ENCODE measurements around the gene ENOX1.

ENOX1 gene

GRCh38 chr13:43305416-43305815 is 481.4 kb downstream of the ENOX1 start:
- H3K36me3 ChIP-seq (ENCODE audit: insufficient read depth, low read length): no peaks in the 10 kb centered on the region
- H3K4me1 ChIP-seq (ENCODE audit: control insufficient read depth, insufficient read depth, low read length, unreplicated experiment): peaks cover 13% of the 10 kb centered on the region

GRCh38 chr13:43304945-43305344 is 481.8 kb downstream of the ENOX1 start:
- H3K4me1 ChIP-seq (ENCODE audit: control insufficient read depth, insufficient read depth, low read length, unreplicated experiment): peaks cover 13% of the 10 kb centered on the region
- H2AFZ ChIP-seq (ENCODE audit: low read length, unreplicated experiment): no peak overlapping the region
- H3K4me3 ChIP-seq (ENCODE audit: low read depth, low read length): no peak overlapping the region
- H3K27ac ChIP-seq (ENCODE audit: low read depth, low read length): no peak overlapping the region
- no peaks in the 10 kb centered on the region for H3K79me2 ChIP-seq (ENCODE audit: control insufficient read depth, insufficient read depth, low read length, unreplicated experiment)
- H3K27me3 ChIP-seq (ENCODE audit: insufficient read depth, low read length): no peaks in the 10 kb centered on the region
- H3K36me3 ChIP-seq (ENCODE audit: insufficient read depth, low read length): no peaks in the 10 kb centered on the region

More at GRCh38 chr13:43305416-43305815, 481.4 kb downstream of the ENOX1 start:
- H3K4me3 ChIP-seq (ENCODE audit: low read depth, low read length): no peak overlapping the region
- H3K27ac ChIP-seq (ENCODE audit: low read depth, low read length): no peak overlapping the region
- no peak overlapping the region for H2AFZ ChIP-seq (ENCODE audit: low read length, unreplicated experiment)
- H3K27me3 ChIP-seq (ENCODE audit: insufficient read depth, low read length): no peaks in the 10 kb centered on the region
- no peaks in the 10 kb centered on the region for H3K79me2 ChIP-seq (ENCODE audit: control insufficient read depth, insufficient read depth, low read length, unreplicated experiment)

DNA sequence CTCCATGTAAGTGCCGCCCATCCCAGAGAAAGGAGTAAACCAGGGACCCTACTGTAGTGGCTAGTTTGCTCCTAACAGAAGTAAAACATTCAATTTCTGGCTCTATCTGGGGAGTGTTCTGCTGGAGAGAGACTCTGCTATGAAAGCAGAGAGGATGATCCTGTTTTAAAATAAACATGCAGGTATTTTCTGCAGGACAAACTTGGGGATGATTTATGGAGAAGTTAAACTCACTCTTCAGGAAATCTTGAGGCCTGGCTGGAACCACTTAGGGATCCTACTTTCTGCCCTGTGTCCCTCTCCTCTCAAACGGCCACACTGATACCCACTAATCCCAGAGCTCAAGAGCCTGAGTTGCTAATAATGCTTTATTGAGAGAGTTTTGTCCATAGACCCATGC is 482.3 kb downstream of the ENOX1 start:
- H3K27ac ChIP-seq (ENCODE audit: low read depth, low read length): no peak overlapping the region
- H3K4me1 ChIP-seq (ENCODE audit: control insufficient read depth, insufficient read depth, low read length, unreplicated experiment): peaks cover 13% of the 10 kb centered on the region
- no peak overlapping the region for H3K4me3 ChIP-seq (ENCODE audit: low read depth, low read length)

GRCh38 chr13:43303033-43303729 is 483.6 kb downstream of the ENOX1 start:
- Histone ChIP-seq H3K4me1 (ENCODE audit: control insufficient read depth, insufficient read depth, low read length, unreplicated experiment) (peaks cover 11% of the 10 kb centered on the region), H3K4me3 (ENCODE audit: low read depth, low read length) (no peak overlapping the region), H3K79me2 (ENCODE audit: control insufficient read depth, insufficient read depth, low read length, unreplicated experiment) (no peaks in the 10 kb centered on the region), H3K27ac (ENCODE audit: low read depth, low read length) (no peak overlapping the region), H2AFZ (ENCODE audit: low read length, unreplicated experiment) (peak overlapping the region; percentile 81), H3K27me3 (ENCODE audit: insufficient read depth, low read length) (no peaks in the 10 kb centered on the region), H3K36me3 (ENCODE audit: insufficient read depth, low read length) (no peaks in the 10 kb centered on the region)

More for the DNA sequence above, 482.3 kb downstream of the ENOX1 start:
- no peaks in the 10 kb centered on the region for H3K27me3 ChIP-seq (ENCODE audit: insufficient read depth, low read length)
- no peaks in the 10 kb centered on the region for H3K36me3 ChIP-seq (ENCODE audit: insufficient read depth, low read length)
- no peak overlapping the region for H2AFZ ChIP-seq (ENCODE audit: low read length, unreplicated experiment)
- H3K79me2 ChIP-seq (ENCODE audit: control insufficient read depth, insufficient read depth, low read length, unreplicated experiment): no peaks in the 10 kb centered on the region

DNA sequence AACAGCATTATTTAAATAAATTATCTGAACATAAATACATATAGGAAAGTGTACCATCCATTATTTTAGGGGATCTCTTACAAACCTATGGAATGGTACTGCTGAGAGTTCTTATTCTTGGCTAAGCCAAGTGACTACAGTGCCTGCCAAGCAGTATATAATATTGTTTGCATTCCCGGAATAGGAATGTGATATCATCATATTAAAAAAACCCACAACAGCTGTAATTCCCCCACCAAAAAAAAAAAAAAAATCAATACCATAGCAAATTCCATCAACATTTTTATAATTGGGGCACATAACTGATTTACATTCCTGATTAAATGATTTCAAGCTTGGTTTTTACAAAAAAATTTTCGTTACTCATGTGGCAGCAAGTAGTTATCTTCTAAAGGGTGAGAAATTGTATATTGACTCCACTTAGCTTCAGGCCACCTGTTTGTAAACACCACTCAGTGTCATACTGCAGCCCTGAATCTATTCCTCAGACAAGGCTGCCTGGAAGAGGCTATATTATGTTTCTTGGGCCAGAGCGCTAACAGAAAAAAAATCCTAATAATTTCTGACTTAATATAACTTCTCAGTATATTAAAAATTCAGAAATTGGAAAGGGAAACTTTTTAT is 485.3 kb downstream of the ENOX1 start:
- Histone ChIP-seq H3K4me3 (ENCODE audit: low read depth, low read length) (no peak overlapping the region), H2AFZ (ENCODE audit: low read length, unreplicated experiment) (no peak overlapping the region), H3K27ac (ENCODE audit: low read depth, low read length) (no peak overlapping the region), H3K27me3 (ENCODE audit: insufficient read depth, low read length) (no peaks in the 10 kb centered on the region), H3K79me2 (ENCODE audit: control insufficient read depth, insufficient read depth, low read length, unreplicated experiment) (no peaks in the 10 kb centered on the region), H3K36me3 (ENCODE audit: insufficient read depth, low read length) (no peaks in the 10 kb centered on the region), H3K4me1 (ENCODE audit: control insufficient read depth, insufficient read depth, low read length, unreplicated experiment) (peaks cover 8% of the 10 kb centered on the region)

- Histone ChIP-seq H3K27ac (ENCODE audit: low read depth, low read length) (no peak overlapping the region), H3K27me3 (ENCODE audit: insufficient read depth, low read length) (no peaks in the 10 kb centered on the region), H3K79me2 (ENCODE audit: control insufficient read depth, insufficient read depth, low read length, unreplicated experiment) (no peaks in the 10 kb centered on the region), H3K36me3 (ENCODE audit: insufficient read depth, low read length) (no peaks in the 10 kb centered on the region), H2AFZ (ENCODE audit: low read length, unreplicated experiment) (no peak overlapping the region), H3K4me3 (ENCODE audit: low read depth, low read length) (no peak overlapping the region), H3K4me1 (ENCODE audit: control insufficient read depth, insufficient read depth, low read length, unreplicated experiment) (peaks cover 8% of the 10 kb centered on the region)
Observed at GRCh38 chr13:43300865-43301264, 485.9 kb downstream of the ENOX1 start.

DNA sequence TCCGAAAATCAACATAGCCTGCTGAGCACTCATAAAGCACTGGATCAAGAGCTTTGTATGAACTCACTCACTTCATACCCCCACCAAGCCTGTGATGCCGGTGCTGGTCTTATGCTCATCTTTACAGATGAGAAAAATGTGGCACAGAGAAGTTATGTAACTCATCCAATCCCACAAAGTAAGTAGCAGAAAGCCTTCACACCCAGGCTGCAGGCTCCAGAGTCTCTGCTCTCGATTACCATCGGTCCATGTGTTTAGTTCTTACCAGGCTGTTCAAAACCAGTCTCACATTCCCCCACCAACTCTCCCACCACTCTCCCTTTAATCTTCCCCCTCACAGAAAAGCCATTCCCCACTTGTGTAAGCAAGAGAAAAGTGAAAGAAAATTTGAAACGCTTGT is 487.4 kb downstream of the ENOX1 start:
- Histone ChIP-seq H3K4me3 (ENCODE audit: low read depth, low read length) (no peak overlapping the region), H3K27me3 (ENCODE audit: insufficient read depth, low read length) (no peaks in the 10 kb centered on the region), H3K27ac (ENCODE audit: low read depth, low read length) (no peak overlapping the region), H2AFZ (ENCODE audit: low read length, unreplicated experiment) (no peak overlapping the region), H3K36me3 (ENCODE audit: insufficient read depth, low read length) (no peaks in the 10 kb centered on the region), H3K79me2 (ENCODE audit: control insufficient read depth, insufficient read depth, low read length, unreplicated experiment) (no peaks in the 10 kb centered on the region), H3K4me1 (ENCODE audit: control insufficient read depth, insufficient read depth, low read length, unreplicated experiment) (peaks cover 8% of the 10 kb centered on the region)

DNA sequence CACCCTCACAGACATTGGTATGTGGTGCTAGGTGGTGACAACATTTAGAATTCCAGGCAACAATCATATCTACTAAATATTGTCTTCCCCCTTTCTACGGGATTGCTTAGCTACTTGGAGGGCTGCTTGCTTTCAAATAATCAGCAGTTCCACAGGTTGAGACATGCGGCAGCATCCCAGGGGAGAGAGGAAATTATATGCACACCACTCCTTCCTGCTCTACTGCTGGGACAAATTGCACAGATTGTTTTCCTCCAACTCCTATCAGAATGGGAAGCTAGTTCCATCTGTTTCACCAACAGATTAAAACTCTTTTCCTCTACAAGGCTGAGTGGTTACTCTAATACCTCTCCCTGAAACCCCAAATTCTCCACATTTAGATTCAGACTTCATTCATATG is 488.0 kb downstream of the ENOX1 start:
- Histone ChIP-seq H3K27ac (ENCODE audit: low read depth, low read length) (no peak overlapping the region), H2AFZ (ENCODE audit: low read length, unreplicated experiment) (no peak overlapping the region), H3K36me3 (ENCODE audit: insufficient read depth, low read length) (no peaks in the 10 kb centered on the region), H3K4me1 (ENCODE audit: control insufficient read depth, insufficient read depth, low read length, unreplicated experiment) (peaks cover 8% of the 10 kb centered on the region), H3K4me3 (ENCODE audit: low read depth, low read length) (no peak overlapping the region), H3K79me2 (ENCODE audit: control insufficient read depth, insufficient read depth, low read length, unreplicated experiment) (no peaks in the 10 kb centered on the region), H3K27me3 (ENCODE audit: insufficient read depth, low read length) (no peaks in the 10 kb centered on the region)

GRCh38 chr13:43297967-43298678 is 488.6 kb downstream of the ENOX1 start:
- Histone ChIP-seq H3K79me2 (ENCODE audit: control insufficient read depth, insufficient read depth, low read length, unreplicated experiment) (no peaks in the 10 kb centered on the region), H2AFZ (ENCODE audit: low read length, unreplicated experiment) (no peak overlapping the region), H3K4me1 (ENCODE audit: control insufficient read depth, insufficient read depth, low read length, unreplicated experiment) (peaks cover 5% of the 10 kb centered on the region), H3K4me3 (ENCODE audit: low read depth, low read length) (no peak overlapping the region), H3K36me3 (ENCODE audit: insufficient read depth, low read length) (no peaks in the 10 kb centered on the region), H3K27me3 (ENCODE audit: insufficient read depth, low read length) (no peaks in the 10 kb centered on the region), H3K27ac (ENCODE audit: low read depth, low read length) (no peak overlapping the region)

DNA sequence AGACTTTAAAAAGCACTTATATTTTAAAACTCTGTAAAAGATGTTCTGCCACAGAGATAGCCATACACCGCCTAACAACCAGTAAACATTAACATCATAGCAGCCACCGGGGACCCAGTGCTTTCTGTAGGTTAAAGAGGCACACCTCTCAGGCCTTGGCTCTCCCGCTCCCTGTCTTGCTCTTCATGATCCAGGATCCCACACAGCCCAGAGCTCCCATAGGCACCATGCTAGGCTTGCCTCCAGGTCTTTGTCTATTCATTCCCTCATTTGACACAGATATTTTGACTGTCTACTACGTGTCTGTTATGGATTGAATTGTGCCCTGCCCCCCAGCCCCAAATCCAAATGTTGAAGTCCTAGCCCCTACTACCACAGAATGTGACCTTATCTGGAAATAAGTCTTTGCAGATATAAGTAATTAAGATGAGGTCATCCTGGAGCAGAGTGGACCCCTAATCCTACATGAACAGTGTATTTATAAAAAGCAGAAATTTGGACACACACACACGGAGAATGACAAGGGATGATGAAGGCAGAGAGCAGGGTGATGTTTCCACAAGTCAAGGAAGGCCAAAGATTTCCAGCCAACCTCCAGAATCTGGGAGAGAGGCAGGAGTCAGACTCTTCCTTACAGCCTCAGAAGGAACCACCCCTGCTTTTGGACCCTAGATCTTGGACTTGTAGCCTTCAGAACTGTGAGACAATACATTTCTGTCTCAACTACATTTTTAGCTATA is 490.8 kb downstream of the ENOX1 start:
- Histone ChIP-seq H3K36me3 (ENCODE audit: insufficient read depth, low read length) (no peaks in the 10 kb centered on the region), H3K27ac (ENCODE audit: low read depth, low read length) (no peak overlapping the region), H3K4me1 (ENCODE audit: control insufficient read depth, insufficient read depth, low read length, unreplicated experiment) (no peaks in the 10 kb centered on the region), H3K27me3 (ENCODE audit: insufficient read depth, low read length) (no peaks in the 10 kb centered on the region), H3K79me2 (ENCODE audit: control insufficient read depth, insufficient read depth, low read length, unreplicated experiment) (no peaks in the 10 kb centered on the region), H3K4me3 (ENCODE audit: low read depth, low read length) (no peak overlapping the region), H2AFZ (ENCODE audit: low read length, unreplicated experiment) (no peak overlapping the region)

All from ACC112 (cell line).